GM18867 (cell line): Measurements from ENCODE around the gene TECR.

Source experiments
- ATAC-seq: cut with Tn5 transposase; IDR thresholded peaks from one replicate; pipeline ENCODE4 v1.9.1; 2021; ENCODE audit warnings: mild to moderate bottlenecking, moderate library complexity; ENCODE audit not compliant: unreplicated experiment

The TECR gene

DNA sequence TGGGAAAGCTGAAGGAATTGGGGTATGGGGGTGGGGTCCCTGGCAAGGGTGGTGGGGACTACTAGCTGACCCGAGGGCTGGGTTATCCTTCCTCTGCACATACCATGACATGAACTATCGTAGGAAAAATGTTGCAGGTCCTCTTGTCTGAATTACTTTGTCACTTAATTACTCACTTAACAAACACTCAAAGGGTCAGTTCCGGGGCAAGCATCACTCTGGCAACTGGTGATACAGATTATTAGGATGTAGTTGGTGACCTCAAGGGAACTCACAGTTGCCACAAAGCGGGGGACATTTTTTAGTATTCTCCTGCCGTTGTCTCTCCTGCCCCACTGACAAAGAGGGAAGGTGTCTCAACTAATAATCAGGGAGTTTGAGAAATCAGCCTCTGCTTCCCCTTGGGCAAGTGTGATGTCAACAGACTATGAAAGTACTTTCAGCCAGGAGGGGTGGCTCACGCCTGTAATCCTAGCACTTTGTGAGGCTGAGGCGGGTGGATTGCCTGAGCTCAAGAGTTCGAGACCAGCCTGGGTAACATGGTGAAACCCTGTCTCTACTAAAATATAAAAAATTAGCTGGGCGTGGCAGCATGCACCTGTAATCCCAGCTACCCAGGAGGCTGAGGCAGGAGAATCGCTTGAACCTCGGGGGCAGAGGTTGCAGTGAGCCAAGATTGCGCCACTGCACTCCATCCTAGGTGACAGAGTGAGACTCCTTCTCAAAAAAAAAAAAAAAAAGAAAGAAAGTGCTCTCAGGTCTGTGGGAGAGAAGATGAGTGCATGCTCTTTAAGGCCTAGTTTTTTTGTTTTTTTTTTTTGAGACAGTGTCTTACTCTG is 21.5 kb upstream of the TECR start:
- ATAC-seq: no peak

DNA sequence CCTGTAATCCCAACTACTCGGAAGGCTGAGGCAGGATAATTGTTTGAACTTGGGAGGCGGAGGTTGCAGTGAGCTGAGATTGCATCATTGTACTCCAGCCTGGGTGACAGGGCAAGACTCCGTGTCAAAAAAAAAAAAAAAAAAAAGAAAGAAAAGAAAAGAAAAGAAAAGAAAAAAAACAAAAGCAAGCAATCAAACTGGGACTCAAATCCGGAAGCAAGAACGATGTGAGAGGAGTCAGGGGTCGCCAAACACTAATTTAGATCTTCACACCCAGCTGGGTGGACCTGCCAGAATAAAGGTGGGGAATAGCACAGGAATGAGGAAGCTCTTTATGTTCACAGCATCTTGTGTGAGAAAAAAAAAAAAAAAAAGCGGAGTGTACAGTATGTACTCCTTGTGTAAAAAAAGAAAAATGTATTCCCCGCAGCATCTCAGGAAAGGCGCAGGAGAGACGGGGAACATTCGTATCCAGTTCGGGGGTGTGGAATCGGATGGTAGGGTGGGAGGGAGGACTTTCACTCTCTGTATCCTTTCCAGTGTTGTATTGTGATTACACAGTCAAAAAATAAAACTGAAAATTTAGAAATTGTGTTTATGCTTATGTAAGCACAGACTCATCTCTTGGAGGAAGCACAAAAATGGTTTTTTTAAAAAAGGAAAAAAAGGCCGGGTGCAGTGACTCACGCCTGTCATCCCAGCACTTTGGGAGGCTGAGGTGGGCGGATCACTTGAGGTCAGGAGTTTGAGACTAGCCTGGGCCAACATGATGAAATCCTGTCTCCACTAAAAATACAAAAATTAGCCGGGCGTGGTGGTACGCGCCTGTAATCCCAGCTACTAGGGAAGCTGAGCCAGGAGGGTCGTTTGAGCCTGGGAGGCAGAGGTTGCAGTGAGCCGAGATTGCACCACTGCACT is 18.8 kb upstream of the TECR start:
- ATAC-seq: no peak

DNA sequence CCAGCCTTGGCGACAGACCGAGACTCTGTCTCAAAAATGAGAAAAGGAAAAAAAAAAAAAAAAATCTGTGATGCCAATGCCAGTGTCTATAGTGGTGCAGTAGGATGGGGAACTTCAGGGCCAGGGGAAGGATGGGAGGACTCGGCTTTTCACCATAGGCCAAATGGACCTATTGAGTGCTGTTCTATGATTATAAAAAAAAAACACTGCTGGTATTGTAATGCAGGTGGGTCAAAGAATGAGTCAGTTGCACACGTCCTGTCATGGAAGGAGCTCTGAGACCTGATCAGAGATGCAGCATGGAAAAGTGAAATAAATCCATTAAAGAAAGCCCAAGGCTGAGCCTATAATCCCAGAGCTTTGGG is 18.2 kb upstream of the TECR start:
- no peak for ATAC-seq

DNA sequence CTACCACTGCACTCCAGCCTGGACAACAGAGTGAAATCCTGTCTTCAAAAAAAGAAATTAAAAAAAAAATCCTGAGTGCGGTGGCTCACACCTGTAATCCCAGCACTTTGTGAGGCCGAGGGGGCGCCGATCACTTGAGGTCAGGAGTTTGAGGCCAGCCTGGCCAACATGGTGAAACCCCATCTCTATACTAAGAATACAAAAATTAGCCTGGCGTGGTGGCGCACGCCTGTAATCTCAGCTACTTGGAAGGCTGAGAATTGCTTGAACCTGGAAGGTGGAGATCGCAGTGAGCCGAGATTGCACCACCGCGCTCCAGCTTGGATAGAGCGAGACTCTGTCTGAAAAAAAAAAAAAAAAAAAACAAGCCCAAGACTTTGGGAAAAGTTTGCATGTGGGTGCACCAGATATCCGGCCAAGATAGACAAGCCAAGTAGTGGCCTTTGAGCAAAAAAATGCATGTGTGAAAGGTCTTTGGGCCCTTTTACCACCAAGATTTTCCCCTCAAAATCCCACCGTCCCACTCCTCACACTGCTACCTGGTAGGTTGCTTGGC is 16.9 kb upstream of the TECR start:
- no peak for ATAC-seq

DNA sequence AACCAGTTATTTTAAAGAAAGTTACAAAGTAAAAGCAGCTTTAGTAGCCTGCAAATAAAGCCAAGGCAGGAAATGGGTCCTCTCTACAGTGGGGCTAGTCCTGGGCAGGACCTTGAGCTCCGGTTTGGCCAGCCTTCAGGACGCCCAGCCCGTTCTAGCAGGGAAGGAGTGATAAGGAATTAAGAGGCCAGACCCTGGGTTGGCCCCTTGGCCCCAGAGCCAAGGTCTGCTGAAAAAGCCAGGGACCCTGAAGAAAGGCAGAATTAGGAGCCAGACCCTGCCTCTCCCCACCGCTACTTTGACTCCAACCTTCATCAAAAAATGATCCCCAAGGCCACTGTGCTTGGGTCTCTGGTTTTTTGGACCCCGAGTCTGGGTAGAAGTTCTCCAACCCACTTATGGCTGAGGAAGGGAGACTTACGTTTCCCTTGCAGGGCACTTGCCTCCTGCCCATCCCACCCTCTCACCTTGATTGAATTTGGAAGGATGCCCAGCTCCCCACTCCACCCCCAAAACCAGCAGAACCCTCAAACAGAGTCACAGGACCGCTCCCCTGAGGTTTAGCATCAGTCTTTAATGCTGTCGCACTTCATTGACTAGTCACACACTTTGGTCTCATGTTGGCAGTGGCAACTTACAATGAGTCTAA is 15.1 kb upstream of the TECR start:
- ATAC-seq: no peak

DNA sequence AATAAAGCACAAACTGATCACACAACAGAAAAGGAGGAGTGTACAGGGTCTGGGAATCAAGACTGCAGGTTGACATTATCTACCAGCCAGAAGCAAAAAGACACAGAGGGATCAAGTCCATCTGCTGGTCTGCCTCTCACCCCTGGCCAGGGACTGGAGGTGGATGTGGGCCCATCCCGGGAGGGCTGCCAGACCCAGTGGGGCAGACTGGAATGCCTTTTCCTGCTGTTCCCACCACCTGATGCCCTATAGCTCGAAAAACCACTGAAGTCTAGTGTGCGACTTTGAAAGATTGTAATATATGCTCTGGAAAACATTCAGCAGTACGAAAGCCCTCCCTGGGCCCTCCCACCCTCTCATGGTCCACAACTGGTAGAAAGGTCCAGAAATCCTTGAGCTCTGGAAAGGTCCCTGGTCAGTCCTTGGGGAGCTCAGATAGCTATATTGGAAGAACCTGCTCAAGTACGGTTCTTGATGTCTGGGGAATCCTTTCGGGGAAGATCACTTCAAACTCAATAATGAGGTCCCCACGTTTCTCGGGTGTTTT is 13.8 kb upstream of the TECR start:
- no peak for ATAC-seq

DNA sequence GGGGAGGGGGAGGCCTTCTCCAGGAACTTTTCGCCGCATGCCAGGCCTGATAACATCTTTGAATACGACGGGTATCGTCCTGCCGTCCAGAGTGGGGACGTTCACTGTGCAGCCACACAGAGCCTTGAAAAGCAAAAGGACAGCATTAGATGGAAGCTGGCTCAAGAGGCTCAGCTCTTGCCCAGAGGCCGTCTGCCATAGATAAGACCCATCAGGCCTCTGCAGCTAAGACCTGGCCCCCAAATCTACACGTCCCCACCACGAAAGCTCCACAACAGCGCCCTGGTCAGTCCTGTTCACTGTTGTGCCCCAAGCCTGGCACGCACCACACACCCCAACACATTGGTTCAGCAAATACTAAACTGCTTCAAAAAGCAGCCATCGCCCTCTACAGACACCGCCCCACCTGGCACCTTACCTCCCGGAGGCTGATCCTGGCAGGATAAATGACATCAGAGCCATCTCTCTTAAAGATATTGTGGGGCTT is 13.3 kb upstream of the TECR start:
- ATAC-seq: no peak

DNA sequence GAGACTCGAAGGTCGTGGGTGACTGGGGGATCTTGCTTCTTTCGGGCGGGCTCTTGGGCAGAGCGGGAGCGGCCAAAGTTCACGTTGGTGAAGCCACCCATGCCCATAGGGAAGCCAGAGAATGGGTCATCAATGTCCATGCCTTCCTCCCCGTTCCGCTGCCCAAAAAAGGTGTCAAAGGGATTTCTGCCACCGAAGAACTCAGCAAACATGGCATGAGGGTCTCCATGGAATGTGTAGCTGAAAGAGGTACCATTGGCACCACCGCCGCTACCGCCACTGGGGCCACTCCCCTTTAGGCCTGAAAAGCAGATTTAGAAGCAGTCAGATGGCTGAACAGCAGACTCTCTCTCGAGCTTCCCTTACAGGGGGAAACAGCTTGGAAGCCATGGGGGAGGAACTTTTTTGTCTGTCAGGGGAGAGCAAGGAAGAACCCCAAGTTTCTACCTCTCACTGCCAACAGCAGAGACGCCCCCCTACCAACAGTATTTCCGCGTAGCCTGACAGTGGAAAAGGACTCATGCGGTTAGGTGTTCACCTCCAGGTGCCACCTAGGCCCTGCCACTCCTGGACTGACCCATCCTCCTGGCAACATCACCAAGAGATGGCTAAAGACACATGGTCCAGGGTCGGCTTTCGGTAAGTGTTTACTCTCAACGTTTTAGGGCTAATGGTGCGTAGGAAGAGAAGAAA is 12.5 kb upstream of the TECR start:
- ATAC-seq: no peak

DNA sequence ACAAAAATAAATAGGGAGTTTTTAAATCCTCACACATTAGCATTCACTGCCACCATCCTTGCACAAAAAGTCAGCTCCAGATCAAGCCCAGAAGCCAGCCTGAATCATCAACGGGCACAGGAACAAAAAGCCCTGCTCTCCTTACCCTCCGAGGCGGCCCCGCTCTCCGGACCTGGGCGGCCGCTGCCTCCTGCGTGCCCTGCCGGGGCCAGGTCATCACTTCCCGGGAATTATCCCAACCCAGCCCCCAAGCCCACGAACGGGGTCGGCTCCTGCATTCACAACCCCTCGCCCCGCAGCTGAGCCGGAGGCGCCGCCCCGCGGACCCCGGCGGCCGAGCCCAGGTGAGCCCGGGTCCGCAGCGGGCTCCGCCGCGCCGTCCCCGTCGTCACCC is 12.0 kb upstream of the TECR start:
- no peak for ATAC-seq

DNA sequence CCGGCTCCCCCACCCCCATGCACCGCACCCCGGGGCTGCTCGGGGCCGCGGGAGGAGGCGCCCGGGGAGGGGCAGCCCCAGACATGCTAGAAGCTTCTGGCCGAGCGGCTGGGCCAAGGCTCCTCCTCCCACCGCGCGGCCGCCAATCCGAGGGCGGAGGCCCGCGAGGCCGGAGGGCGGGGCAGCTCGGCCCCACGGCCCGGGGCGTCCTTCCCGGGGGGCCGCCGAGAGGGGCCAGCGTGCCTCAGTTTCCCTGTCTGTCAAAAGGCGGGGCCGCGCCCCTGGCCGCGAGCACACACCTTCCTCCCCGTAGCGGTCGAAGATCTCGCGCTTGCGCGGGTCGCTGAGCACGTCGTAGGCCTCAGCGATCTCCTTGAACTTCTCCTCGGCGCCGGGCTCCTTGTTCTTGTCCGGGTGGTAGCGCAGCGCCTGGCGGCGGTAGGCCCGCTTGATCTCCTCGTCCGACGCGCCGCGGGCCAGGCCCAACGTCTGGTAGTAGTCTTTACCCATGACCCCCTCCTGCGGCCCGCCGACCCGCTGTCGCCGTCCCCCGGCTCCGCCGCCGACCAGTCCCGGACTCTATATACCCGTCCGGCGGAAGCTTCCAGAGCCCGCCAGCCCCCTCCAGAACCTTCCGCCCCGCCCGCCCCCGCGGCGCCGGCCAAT is 11.4 kb upstream of the TECR start, which contains the start of gene DNAJB1:
Gene DNAJB1 (minus strand): TSS at position 558 of the 666 bp plus-strand sequence. CDS start 48 bp downstream, at position 510.
- ATAC-seq: peak; percentile 63

DNA sequence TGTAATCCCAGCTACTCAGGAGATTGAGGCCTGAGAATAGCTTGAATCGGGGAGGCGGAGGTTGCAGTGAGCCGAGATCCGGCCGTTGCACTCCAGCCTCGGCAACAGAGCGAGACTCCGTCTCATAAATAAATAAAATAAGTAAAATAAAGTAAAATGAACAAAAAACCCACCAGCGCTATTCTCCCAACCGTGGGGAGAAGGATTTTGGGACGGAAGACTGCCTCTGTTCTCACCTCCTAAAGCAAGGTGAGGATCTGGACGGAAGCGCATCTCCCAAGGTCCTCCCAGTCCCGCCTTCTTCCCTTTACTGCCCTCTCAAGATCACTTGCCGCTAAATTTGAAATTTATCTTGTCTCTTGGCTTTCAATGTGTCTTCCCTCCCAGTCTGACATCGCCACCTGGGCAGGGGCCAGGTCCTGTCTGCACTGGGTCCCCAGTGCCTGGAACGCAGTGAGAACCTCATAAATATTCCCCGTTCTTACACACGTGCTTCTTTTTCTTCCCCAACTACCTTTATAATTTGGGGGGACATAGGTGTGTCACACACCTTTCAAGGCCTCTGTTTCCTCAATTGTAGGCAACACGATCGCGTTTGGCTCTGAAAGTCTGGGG is 10.0 kb upstream of the TECR start:
- ATAC-seq: no peak

DNA sequence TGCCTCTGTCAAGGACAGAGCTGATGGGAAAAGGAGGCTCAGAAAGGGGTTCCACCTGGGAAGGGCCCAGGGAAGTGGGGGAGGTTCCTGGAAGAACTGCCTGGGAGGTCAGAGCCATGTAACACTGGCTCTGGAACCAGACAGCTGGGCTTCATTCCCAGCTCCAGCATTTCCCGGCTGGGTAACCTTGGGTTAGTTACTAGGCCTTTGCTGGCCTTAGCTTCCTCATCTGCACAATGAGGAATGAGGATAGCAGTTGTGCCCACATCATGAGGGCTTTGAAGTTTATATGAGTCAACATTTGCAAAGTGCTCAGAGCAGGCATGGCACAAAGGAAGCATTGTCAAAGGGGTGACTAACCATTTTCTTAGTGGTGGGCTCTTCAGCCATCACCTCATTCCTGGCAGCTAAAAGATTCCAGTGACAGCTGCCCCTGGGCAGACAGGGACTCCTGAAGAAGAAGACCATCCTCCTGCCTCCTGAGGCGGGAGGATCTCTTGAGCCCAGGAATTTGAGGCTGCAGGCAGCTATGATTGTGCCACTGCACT is 9.5 kb upstream of the TECR start:
- ATAC-seq: no peak

DNA sequence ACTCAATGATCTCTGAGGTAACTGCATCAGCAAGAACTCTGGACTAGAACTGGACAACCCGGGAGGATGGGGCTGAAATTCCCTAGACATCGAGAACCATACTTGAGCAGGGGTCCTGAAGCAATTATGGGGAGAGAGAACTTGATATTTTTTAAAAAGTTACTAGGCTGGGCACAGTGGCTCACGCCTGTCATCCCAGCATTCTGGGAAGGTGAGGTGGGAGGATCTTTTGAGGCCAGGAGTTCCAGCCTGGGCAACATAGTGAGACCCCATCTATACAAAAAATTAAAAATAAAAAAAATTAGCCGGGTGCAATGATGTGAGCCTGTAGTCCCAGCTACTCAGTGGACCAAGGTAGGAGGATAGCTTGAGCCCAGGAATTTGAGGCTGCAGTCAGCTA is 8.9 kb upstream of the TECR start:
- ATAC-seq: no peak

DNA sequence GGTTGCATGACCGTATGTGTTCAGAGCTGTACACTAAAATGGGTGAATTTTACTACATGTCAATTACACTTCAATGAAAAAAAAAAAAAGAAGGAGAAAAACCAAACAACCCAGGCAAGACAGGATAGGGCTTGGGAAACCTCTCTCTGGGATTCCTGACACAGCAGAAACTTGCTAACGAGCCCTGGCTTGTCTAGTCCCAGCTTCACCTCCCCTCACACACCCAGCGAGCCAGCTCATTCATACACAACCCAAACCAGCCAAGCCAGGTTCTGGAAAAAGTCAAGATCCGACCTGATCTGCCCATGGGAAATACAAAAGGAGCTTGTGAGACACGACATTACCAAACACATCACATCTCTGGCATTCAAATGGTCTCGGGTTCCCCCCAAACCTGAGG is 3.7 kb upstream of the TECR start:
- no peak for ATAC-seq

DNA sequence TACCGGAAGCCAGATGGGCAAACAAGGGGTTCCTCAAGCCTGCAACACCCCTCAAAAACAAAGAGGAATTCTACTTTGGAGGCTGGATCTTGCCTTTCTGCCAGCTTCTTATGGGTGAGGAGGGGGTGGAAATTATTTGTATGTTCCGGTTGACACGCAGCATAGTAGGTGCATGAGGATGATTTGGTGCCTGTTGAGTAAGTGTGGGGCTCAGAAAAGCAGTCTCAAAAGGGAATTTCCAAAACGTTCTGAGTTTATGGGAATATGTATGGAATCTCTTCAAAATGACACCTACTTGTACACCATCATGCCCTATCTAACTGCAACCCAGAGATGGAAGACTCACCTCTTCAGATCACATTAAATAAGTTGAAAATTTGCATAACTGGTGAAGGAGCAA is 3.0 kb upstream of the TECR start:
- no peak for ATAC-seq

DNA sequence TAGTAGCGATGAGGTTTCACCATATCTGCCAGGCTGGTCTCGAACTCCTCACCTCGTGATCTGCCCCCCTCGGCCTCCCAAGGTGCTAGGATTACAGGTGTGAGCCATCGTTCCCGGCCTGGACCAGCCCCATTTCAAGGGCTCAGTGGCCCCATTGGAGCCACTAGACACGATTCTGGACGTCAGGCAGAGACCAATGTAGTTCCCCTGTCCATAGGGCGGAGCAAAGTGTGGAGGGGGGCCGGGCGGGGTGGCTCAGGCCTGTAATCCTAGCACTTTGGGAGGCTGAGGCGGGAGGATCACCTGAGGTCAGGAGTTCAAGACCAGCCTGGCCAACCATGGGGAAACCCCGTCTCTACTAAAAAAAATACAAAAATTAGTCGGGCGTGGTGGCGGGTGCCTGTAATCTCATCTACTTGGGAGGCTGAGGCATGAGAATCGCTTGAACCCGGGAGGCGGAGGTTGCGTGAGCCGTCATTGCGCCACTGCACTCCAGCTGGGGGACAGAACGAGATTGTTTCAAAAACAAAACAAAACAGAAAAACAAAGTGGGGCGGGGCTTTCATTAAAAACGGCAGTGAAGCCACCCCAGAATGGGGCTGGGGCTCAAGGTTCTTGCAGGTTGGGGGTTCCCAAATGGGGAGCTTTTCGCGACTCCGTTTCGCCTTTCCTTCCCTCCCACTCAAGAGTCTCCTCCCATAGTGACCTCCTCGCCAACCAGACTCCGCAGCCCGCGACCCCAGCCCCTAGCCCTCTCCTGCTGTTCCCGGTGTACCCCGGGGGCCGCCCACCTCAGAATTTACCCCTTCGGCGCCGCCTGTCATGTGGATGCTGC is 758 bp upstream of the TECR start:
- ATAC-seq: no peak

DNA sequence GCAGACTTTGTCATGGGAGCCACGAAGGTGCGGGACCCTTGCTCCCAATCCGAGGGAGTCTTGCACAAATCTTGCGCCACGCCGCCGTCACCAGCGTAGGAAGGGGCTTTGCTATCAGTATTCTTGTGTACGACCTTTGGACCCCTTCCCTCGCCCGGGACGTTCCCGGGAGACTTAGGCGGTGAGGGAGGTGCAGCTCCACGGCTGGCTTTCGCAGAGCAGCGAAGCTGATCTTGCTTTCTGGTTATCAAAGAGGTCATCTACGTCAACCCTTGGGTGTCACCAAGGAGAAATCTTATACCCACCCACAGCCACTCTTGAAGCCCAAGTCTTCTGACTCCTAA is 583 bp downstream of the TECR start:
- ATAC-seq: no peak

DNA sequence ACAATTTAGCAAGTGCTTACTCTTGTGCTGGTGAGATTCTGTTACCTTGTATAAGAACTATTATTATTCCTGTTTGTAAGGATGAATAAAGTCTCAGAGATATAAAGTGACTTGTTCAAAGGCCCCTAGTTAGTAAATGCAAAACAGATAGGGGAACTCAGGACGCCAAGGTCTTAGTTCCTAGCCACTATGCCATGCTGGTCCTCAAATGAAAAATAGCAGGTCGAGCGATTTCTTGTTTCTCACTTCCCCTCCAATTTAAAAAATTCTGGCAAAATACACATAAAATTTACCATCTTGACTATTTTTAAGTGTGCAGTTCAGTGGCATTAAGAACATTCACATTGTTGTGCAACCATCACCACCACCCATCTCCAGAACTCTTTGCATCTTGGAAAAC is 1.1 kb downstream of the TECR start:
- ATAC-seq: no peak
